Suprapubic skin (tissue), 4 donors: ENCODE data around the gene COL6A1. TPM values are rescaled to one million over a fixed set of nuclear protein-coding genes. Genes with fewer than 3 reads are reported as not detected.

ENCODE experiments used
- DNase-seq, 2 donors: peaks; one replicate each; pipeline ENCODE4 v3.0.0-alpha.2; 2019; ENCODE audit warnings: low spot score in 2 of 2
- H3K27ac ChIP-seq: fragments of 200-600 bp; sonication (generic); one replicate; pipeline ENCODE4 v1.5.1; 2019
- H3K27me3 ChIP-seq: fragments of 200-600 bp; sonication (generic); one replicate; pipeline ENCODE4 v1.5.1; 2019
- H3K36me3 ChIP-seq: fragments of 200-600 bp; sonication (generic); one replicate; pipeline ENCODE4 v1.5.1; 2019
- H3K4me1 ChIP-seq: fragments of 200-600 bp; sonication (generic); one replicate; pipeline ENCODE4 v1.5.1; 2019
- H3K4me3 ChIP-seq: fragments of 200-600 bp; sonication (generic); one replicate; pipeline ENCODE4 v1.5.1; 2019; ENCODE audit warnings: mild to moderate bottlenecking
- H3K9me3 ChIP-seq: fragments of 200-600 bp; sonication (generic); one replicate; pipeline ENCODE4 v1.5.1; 2019
- CTCF ChIP-seq, 2 donors: fragments of 200-600 bp in 1 of 2; fragments of 450-650 bp in 1 of 2; sonication (generic) in 1 of 2; IDR thresholded peaks; one replicate each; pipeline ENCODE4 v1.5.1; 2016 to 2019; ENCODE audit warnings: antibody characterized with exemption in 2 of 2, mild to moderate bottlenecking in 1 of 2, moderate library complexity in 1 of 2
- EP300 ChIP-seq: sonication (generic); formaldehyde crosslinking; IDR thresholded peaks from one replicate; pipeline ENCODE4 v1.6.1; 2017; ENCODE audit warnings: antibody characterized with exemption
- POLR2A ChIP-seq, 2 donors: fragments of 450-650 bp; IDR thresholded peaks; one replicate each; pipeline ENCODE4 v1.6.1; 2017; ENCODE audit warnings: antibody characterized with exemption in 2 of 2, mild to moderate bottlenecking in 2 of 2, moderate library complexity in 2 of 2
- POLR2AphosphoS5 ChIP-seq, 3 donors: sonication (generic); formaldehyde crosslinking; IDR thresholded peaks; one replicate each; pipeline ENCODE4 v1.6.1; 2017; ENCODE audit warnings: antibody characterized with exemption in 3 of 3
- WGBS: methylation state at CpG from one replicate; pipeline ENCODE4 v1.1.5; 2018; 5-methylcytosine and 5-hydroxymethylcytosine counted together
- total RNA-seq, 4 donors: library from RNA; depleted of rRNA; stranded (reverse); fragments of >200 nt; gene quantifications; one replicate each; pipeline ENCODE4 v1.1.0, GENCODE V29; 2016

The COL6A1 gene
- total RNA-seq, 4 donors from 2014 or later = 105 to 123 (median 109) TPM

- H3K4me1 ChIP-seq = peaks cover 49% of the 10 kb centered on the region
- H3K27ac ChIP-seq = peak overlapping the region; percentile 78
- no peaks in the 10 kb centered on the region for H3K9me3 ChIP-seq
Observed at GRCh38 chr21:45952974-45953373, 28.6 kb upstream of the COL6A1 start.

GRCh38 chr21:45954261-45954660, 27.3 kb upstream of the COL6A1 start:
- no peaks in the 10 kb centered on the region for H3K27me3 ChIP-seq
- no peaks in the 10 kb centered on the region for H3K36me3 ChIP-seq
- 31% methylated on average over 12 of the region's 12 CpGs for WGBS
- no peaks in the 10 kb centered on the region for H3K9me3 ChIP-seq
- TF ChIP-seq POLR2A (IDR thresholded peaks at IDR 0.05) (no peak), POLR2AphosphoS5 (IDR thresholded peaks at IDR 0.05) (no peak), CTCF (IDR thresholded peaks at IDR 0.05) (no peak), EP300 (no peak)
- H3K4me1 ChIP-seq = peaks cover 57% of the 10 kb centered on the region
- no peak overlapping the region for H3K4me3 ChIP-seq
- H3K27ac ChIP-seq = peak overlapping the region; percentile 78
- peak in 1 of 2 donors; percentile 49 for DNase-seq

More at GRCh38 chr21:45952974-45953373, 28.6 kb upstream of the COL6A1 start:
- Histone ChIP-seq H3K4me3 (no peak overlapping the region), H3K27me3 (no peaks in the 10 kb centered on the region), H3K36me3 (no peaks in the 10 kb centered on the region)
- TF ChIP-seq CTCF (IDR thresholded peaks at IDR 0.05) (no peak), POLR2A (IDR thresholded peaks at IDR 0.05) (no peak), POLR2AphosphoS5 (IDR thresholded peaks at IDR 0.05) (no peak), EP300 (no peak)
- DNase-seq = peak in 1 of 2 donors; percentile 52
- 59% methylated on average over 11 of the region's 11 CpGs for WGBS

DNA sequence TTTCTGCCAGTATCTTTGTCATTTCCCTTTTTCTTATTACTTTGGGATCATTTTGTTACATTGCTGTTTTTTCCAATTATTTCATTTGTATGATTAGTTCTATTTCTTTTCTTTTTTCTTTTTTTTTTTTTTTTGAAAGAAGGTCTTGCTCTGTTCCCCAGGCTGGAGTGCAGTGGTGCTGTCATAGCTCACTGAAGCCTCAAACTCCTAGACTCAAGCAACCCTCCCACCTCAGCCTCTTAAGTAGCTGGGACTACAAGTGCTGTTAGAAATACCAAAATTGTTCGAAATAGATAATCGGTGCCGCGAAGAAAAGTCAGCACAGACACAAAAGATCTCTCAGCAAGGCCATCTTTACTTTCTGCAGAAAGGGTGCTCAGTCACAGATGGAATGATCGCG, 26.6 kb upstream of the COL6A1 start:
- H3K27me3 ChIP-seq = no peaks in the 10 kb centered on the region
- H3K4me3 ChIP-seq = no peak overlapping the region
- peaks cover 59% of the 10 kb centered on the region for H3K4me1 ChIP-seq
- no peaks in the 10 kb centered on the region for H3K9me3 ChIP-seq
- H3K36me3 ChIP-seq = no peaks in the 10 kb centered on the region
- peak in 1 of 2 donors; percentile 8 for DNase-seq
- TF ChIP-seq POLR2AphosphoS5 (IDR thresholded peaks at IDR 0.05) (no peak), EP300 (no peak), CTCF (IDR thresholded peaks at IDR 0.05) (no peak), POLR2A (IDR thresholded peaks at IDR 0.05) (no peak)
- H3K27ac ChIP-seq = peak overlapping the region; percentile 78
- 89% methylated on average over 6 of the region's 6 CpGs for WGBS

DNA sequence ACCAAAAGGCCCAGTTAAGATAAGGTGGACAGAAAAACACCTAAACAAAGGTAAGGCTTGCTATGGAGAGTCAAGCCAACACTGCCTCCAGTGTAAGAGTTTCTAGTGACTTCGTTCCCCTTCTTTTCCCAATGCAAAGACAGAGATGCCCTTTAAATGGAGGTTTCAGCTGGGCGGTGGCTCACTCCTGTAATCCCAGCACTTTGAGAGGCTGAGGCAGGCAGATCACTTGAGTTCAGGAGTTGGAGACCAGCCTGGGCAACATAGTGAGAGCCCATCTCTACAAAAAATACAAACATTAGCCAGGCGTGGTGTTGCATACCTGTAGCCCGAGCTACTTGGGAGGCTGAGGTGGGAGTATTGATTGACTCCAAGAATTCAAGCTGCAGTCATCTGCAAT, 24.0 kb upstream of the COL6A1 start:
- Histone ChIP-seq H3K4me1 (peaks cover 50% of the 10 kb centered on the region), H3K36me3 (no peaks in the 10 kb centered on the region), H3K9me3 (no peaks in the 10 kb centered on the region), H3K4me3 (no peak overlapping the region), H3K27me3 (no peaks in the 10 kb centered on the region), H3K27ac (peak overlapping the region; percentile 66)
- peak in 1 of 2 donors; percentile 38 for DNase-seq
- TF ChIP-seq POLR2A (IDR thresholded peaks at IDR 0.05) (no peak), EP300 (no peak), CTCF (IDR thresholded peaks at IDR 0.05) (no peak), POLR2AphosphoS5 (IDR thresholded peaks at IDR 0.05) (no peak)
- 43% methylated on average over 4 of the region's 4 CpGs for WGBS

- 13% methylated on average over 7 of the region's 7 CpGs for WGBS
- Histone ChIP-seq H3K4me3 (no peak overlapping the region), H3K36me3 (no peaks in the 10 kb centered on the region), H3K4me1 (peaks cover 46% of the 10 kb centered on the region), H3K27ac (peak overlapping the region; percentile 66), H3K27me3 (no peaks in the 10 kb centered on the region), H3K9me3 (no peaks in the 10 kb centered on the region)
- peak; percentile 81 for DNase-seq
- no peak for TF ChIP-seq EP300
- TF ChIP-seq CTCF (IDR thresholded peaks at IDR 0.05) = no peak
- TF ChIP-seq POLR2A (IDR thresholded peaks at IDR 0.05) = no peak
- peak in 1 of 3 donors; percentile 7 for TF ChIP-seq POLR2AphosphoS5 (IDR thresholded peaks at IDR 0.05)
Observed at GRCh38 chr21:45957981-45958600, 23.5 kb upstream of the COL6A1 start.
